BLaER1 (cell line): ENCODE data around the gene CHST8.

Experiments
- H3K27ac ChIP-seq: shearing (Covaris generic); formaldehyde crosslinking; 2 replicates; pipeline ENCODE4 v1.8.1; 2022
- H3K27me3 ChIP-seq: shearing (Covaris generic); formaldehyde crosslinking; 2 replicates; pipeline ENCODE4 v1.8.1; 2022
- H3K36me3 ChIP-seq: shearing (Covaris generic); formaldehyde crosslinking; 2 replicates; pipeline ENCODE4 v1.8.1; 2022
- H3K4me1 ChIP-seq: shearing (Covaris generic); formaldehyde crosslinking; 2 replicates; pipeline ENCODE4 v1.8.1; 2022
- H3K4me2 ChIP-seq: shearing (Covaris generic); formaldehyde crosslinking; 2 replicates; pipeline ENCODE4 v1.8.1; 2022
- H3K4me3 ChIP-seq: shearing (Covaris generic); formaldehyde crosslinking; 2 replicates; pipeline ENCODE4 v1.8.1; 2022
- H3K9ac ChIP-seq: shearing (Covaris generic); formaldehyde crosslinking; 2 replicates; pipeline ENCODE4 v1.8.1; 2022
- H3K9me3 ChIP-seq: shearing (Covaris generic); formaldehyde crosslinking; 2 replicates; pipeline ENCODE4 v1.8.1; 2022
- H4K20me1 ChIP-seq: shearing (Covaris generic); formaldehyde crosslinking; 2 replicates; pipeline ENCODE4 v1.8.1; 2022
- Cebpa-rat ChIP-seq: shearing (Covaris generic); IDR thresholded peaks from 2 replicates; pipeline ENCODE4 v1.8.1; 2022

Gene CHST8

GRCh38 chr19:33627962-33628839, 6.4 kb downstream of the CHST8 start:
- H4K20me1 ChIP-seq, result peaks cover 7% of the 10 kb centered on the region
- no peaks in the 10 kb centered on the region for H3K9me3 ChIP-seq
- H3K9ac ChIP-seq, result no peak overlapping the region
- H3K27me3 ChIP-seq, result peaks cover 23% of the 10 kb centered on the region
- no peaks in the 10 kb centered on the region for H3K36me3 ChIP-seq
- no peak for TF ChIP-seq Cebpa-rat
- H3K4me1 ChIP-seq, result peaks cover 18% of the 10 kb centered on the region
- H3K4me2 ChIP-seq, result no peak overlapping the region
- H3K27ac ChIP-seq, result no peak overlapping the region
- H3K4me3 ChIP-seq, result no peak overlapping the region

DNA sequence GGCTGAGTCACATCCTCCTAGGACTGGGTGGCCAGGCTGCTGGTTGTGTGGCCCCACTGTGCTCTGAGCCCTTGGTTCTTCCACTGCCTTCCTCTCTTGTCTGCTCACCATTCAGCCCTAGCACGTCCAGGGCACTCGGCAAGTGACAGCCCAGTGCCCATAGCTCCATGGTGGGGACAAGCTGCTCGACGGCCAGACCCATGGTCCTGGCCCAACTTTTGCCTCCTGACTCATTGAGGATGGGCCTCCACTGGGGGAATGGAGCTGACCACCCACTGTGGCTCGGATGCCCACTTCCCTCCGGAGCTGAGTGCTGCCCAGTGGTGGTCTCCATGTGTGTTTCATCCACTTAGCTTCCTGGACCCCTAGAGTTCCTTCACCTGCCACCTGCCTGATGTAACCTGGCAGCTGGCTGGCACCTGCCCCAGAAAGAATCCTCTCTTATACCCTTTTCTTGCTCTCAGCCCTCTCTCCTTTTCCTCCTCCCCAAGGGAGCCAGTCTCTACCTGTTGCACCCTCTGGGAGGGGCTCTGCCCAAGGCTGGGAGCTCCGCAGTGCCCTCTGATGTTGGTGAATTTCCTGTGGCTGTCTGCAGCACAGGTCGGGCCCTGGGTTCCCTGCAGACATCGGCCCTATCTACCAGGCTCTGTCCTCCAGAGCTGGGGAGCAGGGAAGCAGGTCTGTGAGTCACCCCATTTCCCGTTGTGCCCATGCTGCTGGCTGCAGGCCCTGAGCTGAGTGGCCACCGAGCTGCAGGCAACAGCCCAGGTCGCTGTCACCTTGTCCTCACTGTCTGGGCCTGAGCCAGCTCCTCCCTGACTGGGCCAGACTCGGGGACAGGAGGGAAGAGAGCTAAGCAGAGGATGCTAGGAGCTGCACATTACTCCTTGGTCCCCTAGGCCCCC, 7.4 kb downstream of the CHST8 start:
- Histone ChIP-seq H3K9ac (no peak overlapping the region), H3K4me1 (peaks cover 12% of the 10 kb centered on the region), H3K4me3 (no peak overlapping the region), H3K9me3 (no peaks in the 10 kb centered on the region), H3K36me3 (no peaks in the 10 kb centered on the region), H3K4me2 (no peak overlapping the region), H3K27ac (no peak overlapping the region), H4K20me1 (no peaks in the 10 kb centered on the region), H3K27me3 (peaks cover 14% of the 10 kb centered on the region)
- TF ChIP-seq Cebpa-rat, result no peak

DNA sequence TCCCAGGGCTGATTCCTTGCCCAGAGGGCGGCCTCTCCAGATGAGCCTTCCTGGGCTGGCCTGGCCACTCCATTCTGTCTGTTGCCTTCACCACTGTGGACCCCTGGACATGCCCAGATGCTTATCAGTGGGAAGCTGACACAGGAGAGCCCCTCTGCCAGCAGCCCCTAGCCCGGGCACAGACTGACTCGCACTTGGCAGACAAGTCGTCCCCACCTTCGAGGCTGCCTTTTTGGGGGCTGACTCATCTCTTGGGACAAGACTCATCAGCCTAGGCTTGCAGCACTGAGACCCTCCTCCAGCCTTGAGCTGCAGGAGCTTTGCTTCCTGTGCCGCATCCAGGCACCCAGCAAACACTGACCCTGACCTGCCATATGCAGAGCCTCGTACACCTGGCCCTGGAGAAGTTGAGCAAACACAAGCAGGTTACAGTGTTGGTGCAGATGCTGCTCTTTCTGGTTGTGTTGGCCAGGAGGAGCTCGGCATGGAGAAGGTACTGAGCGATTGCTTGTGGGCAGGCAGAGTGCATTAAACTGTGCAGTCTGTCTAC, 8.1 kb downstream of the CHST8 start:
- Histone ChIP-seq H3K9ac (no peak overlapping the region), H3K27me3 (peaks cover 6% of the 10 kb centered on the region), H3K9me3 (no peaks in the 10 kb centered on the region), H3K27ac (no peak overlapping the region), H3K36me3 (no peaks in the 10 kb centered on the region), H3K4me3 (no peak overlapping the region), H3K4me2 (no peak overlapping the region), H4K20me1 (no peaks in the 10 kb centered on the region), H3K4me1 (peaks cover 5% of the 10 kb centered on the region)
- no peak for TF ChIP-seq Cebpa-rat

DNA sequence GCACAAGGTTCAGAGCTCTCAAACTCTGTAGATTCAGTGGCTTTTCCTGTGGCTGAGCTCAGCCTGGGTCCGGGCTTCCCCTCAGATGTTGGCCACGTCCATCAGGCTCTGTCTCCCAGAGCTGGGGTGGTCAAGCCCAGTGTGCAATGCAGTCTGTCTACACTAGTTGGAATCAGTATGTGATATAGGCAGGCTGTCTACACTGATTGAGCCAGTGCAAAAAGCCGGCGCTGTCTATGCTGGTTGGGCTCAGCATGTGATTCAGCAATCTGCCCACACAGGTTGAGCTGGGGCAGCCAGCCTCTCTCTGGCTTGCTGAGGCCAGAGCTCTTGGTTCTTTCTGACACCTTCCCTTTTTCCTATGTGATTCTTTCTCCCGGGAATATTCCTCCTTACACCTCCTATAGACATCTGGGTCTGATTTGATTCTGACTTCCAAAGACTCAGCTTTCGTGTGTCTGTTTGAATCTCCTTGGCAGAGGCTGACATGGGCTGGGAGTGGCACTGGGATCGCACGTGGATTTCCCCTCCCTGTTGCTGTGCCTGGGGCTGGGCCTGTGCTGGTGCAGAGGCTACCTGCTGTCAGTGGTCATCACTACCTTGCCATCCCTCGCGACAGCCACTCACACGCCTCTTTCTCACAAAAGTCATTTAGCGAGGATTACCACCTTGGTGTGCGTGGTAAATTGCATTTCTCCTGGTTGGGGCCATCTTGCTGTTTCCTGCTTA, 9.3 kb downstream of the CHST8 start:
- TF ChIP-seq Cebpa-rat, result no peak
- H4K20me1 ChIP-seq, result no peaks in the 10 kb centered on the region

GRCh38 chr19:33631609-33631973, 9.8 kb downstream of the CHST8 start:
- TF ChIP-seq Cebpa-rat, result no peak
- H3K36me3 ChIP-seq, result no peaks in the 10 kb centered on the region
- no peaks in the 10 kb centered on the region for H3K9me3 ChIP-seq
- no peak overlapping the region for H3K27ac ChIP-seq
- H3K9ac ChIP-seq, result no peak overlapping the region
- H3K4me2 ChIP-seq, result no peak overlapping the region
- H4K20me1 ChIP-seq, result no peaks in the 10 kb centered on the region
- H3K27me3 ChIP-seq, result no peaks in the 10 kb centered on the region
- no peak overlapping the region for H3K4me3 ChIP-seq
- H3K4me1 ChIP-seq, result no peaks in the 10 kb centered on the region

More for the DNA sequence above, 9.3 kb downstream of the CHST8 start:
- Histone ChIP-seq H3K4me2 (no peak overlapping the region), H3K36me3 (no peaks in the 10 kb centered on the region), H3K4me3 (no peak overlapping the region), H3K9me3 (no peaks in the 10 kb centered on the region), H3K27ac (no peak overlapping the region), H3K4me1 (no peaks in the 10 kb centered on the region), H3K27me3 (no peaks in the 10 kb centered on the region), H3K9ac (no peak overlapping the region)

DNA sequence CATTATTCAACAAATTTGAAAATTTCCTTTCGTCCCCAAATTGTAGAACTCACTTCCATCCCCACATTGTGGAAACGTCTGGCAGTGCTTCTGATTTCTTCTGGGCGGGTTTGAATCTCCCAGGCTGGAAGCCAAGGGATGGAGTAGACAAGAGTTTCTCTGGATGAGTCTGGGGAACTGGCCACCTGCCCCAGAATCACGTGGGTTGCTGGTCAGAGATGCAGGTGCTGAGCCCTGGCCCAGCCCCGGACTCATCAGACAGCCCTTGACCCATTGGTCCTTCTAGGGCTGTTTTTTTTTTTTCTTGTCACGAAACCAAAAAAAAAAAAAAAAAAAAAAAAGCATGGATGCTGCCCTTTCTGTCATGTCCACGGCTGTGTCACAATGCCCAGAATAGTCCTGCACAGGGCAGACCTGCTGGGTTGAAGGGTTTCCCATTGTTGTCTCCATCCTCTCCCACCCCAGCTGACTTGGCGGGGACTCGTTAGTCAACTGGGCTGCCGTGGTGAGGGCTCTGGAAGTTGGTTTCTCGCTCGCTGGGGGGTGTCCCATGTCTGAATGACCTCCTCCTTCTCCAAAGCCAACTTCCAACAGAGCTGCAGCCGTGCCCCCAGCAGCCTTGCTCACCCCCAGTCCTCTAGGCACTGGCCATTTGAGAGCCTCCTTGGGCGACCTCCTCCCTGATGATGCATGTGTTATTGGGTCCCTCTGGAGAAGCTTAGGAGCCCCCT, 12.8 kb downstream of the CHST8 start:
- no peak overlapping the region for H3K27ac ChIP-seq
- H3K4me2 ChIP-seq, result no peak overlapping the region
- H3K9me3 ChIP-seq, result no peaks in the 10 kb centered on the region
- H3K36me3 ChIP-seq, result no peaks in the 10 kb centered on the region
- H3K27me3 ChIP-seq, result no peaks in the 10 kb centered on the region
- no peaks in the 10 kb centered on the region for H3K4me1 ChIP-seq
- H4K20me1 ChIP-seq, result no peaks in the 10 kb centered on the region
- no peak overlapping the region for H3K4me3 ChIP-seq
- TF ChIP-seq Cebpa-rat, result no peak
- H3K9ac ChIP-seq, result no peak overlapping the region

GRCh38 chr19:33638167-33639034, 16.6 kb downstream of the CHST8 start:
- Histone ChIP-seq H3K27ac (no peak overlapping the region), H4K20me1 (no peaks in the 10 kb centered on the region), H3K4me3 (no peak overlapping the region), H3K4me2 (no peak overlapping the region), H3K9ac (no peak overlapping the region), H3K4me1 (peaks cover 6% of the 10 kb centered on the region; the same call in 1 of the 2 replicates), H3K27me3 (no peaks in the 10 kb centered on the region), H3K9me3 (no peaks in the 10 kb centered on the region), H3K36me3 (no peaks in the 10 kb centered on the region)
- TF ChIP-seq Cebpa-rat, result no peak

GRCh38 chr19:33639035-33639681, 17.4 kb downstream of the CHST8 start:
- Histone ChIP-seq H3K27me3 (no peaks in the 10 kb centered on the region), H3K4me2 (no peak overlapping the region), H3K9me3 (no peaks in the 10 kb centered on the region), H4K20me1 (no peaks in the 10 kb centered on the region), H3K4me3 (no peak overlapping the region), H3K36me3 (no peaks in the 10 kb centered on the region), H3K27ac (no peak overlapping the region), H3K4me1 (peaks cover 6% of the 10 kb centered on the region; the same call in 1 of the 2 replicates), H3K9ac (no peak overlapping the region)
- TF ChIP-seq Cebpa-rat, result no peak
